Uterus (tissue), 2 donors: ENCODE measurements around the gene TPM4.

Source experiments
- POLR2A ChIP-seq, 2 donors: fragments of 450-650 bp; IDR thresholded peaks; one replicate each; pipeline ENCODE4 v1.6.1; 2016; ENCODE audit warnings: antibody characterized with exemption in 2 of 2, mild to moderate bottlenecking in 1 of 2, moderate library complexity in 1 of 2
- TF ChIP-seq, protein P1 (sequence below), 4 experiments: fragments of 200-600 bp in 2 of 4; fragments of 450-650 bp in 2 of 4; sonication (generic) in 2 of 4; IDR thresholded peaks; one replicate each; pipeline ENCODE4 v1.5.1; 2016 to 2019; ENCODE audit warnings: antibody characterized with exemption in 4 of 4, mild to moderate bottlenecking in 2 of 4, moderate library complexity in 1 of 4

DNA sequence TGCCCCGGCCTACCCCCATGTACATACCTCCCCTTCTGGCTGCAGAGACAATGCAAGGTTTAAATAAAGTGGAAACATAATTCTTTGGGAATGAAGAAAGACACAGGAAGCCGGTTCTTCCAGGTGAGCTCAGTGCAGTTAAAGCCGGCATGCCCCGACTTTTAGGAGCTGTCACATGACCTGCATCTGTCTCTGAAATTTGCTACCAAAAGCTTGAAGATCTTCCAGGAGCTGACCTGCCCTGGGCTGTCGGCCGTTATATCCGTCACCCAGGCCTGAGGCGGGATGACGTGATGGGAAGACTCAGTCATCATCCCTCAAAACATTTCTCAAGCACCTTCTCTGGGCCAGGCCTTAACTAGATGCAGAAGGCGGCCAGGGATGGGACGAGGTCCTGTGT is 45.7 kb downstream of the TPM4 start:
- TF ChIP-seq, protein P1, sequence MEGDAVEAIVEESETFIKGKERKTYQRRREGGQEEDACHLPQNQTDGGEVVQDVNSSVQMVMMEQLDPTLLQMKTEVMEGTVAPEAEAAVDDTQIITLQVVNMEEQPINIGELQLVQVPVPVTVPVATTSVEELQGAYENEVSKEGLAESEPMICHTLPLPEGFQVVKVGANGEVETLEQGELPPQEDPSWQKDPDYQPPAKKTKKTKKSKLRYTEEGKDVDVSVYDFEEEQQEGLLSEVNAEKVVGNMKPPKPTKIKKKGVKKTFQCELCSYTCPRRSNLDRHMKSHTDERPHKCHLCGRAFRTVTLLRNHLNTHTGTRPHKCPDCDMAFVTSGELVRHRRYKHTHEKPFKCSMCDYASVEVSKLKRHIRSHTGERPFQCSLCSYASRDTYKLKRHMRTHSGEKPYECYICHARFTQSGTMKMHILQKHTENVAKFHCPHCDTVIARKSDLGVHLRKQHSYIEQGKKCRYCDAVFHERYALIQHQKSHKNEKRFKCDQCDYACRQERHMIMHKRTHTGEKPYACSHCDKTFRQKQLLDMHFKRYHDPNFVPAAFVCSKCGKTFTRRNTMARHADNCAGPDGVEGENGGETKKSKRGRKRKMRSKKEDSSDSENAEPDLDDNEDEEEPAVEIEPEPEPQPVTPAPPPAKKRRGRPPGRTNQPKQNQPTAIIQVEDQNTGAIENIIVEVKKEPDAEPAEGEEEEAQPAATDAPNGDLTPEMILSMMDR (IDR thresholded peaks at IDR 0.05) = no peak
- TF ChIP-seq POLR2A (IDR thresholded peaks at IDR 0.05) = no peak
